Neural progenitor cell (in vitro differentiated cells): ENCODE results near the gene PTPRG.

Experiments used
- CTCF ChIP-seq: fragments of 200-600 bp; sonication (generic); IDR thresholded peaks from 2 replicates; pipeline ENCODE4 v1.5.1; 2017; ENCODE audit warnings: antibody characterized with exemption, mild to moderate bottlenecking
- EZH2 ChIP-seq: fragments of 200-600 bp; sonication (generic); IDR thresholded peaks from 2 replicates; pipeline ENCODE4 v1.6.1; 2017; ENCODE audit warnings: antibody characterized with exemption, mild to moderate bottlenecking, moderate library complexity

GRCh38 chr3:61796911-61797310, 235.5 kb downstream of the PTPRG start:
- no peak for TF ChIP-seq CTCF
- TF ChIP-seq EZH2: no peak
